Panc1 (cell line): ENCODE data around the gene MTOR.

Source experiments
- SIN3A ChIP-seq: IDR thresholded peaks from 2 replicates; pipeline ENCODE4 v1.6.1; 2012; ENCODE audit warnings: low read depth, mild to moderate bottlenecking, low read length, moderate library complexity, borderline replicate concordance; ENCODE audit not compliant: insufficient read depth
- TF ChIP-seq, protein P1 (sequence below): fragments of 450-650 bp; IDR thresholded peaks from 2 replicates; pipeline ENCODE4 v1.5.1; 2017; ENCODE audit warnings: mild to moderate bottlenecking
- TF ChIP-seq, protein P2 (sequence below), 2 experiments: IDR thresholded peaks; 2 replicates each; pipeline ENCODE4 v1.6.1; 2011 to 2012; ENCODE audit warnings: low read depth in 2 of 2, control low read depth in 1 of 2, low read length in 1 of 2, mild to moderate bottlenecking in 1 of 2, moderate library complexity in 1 of 2; ENCODE audit not compliant: insufficient read depth in 1 of 2

DNA sequence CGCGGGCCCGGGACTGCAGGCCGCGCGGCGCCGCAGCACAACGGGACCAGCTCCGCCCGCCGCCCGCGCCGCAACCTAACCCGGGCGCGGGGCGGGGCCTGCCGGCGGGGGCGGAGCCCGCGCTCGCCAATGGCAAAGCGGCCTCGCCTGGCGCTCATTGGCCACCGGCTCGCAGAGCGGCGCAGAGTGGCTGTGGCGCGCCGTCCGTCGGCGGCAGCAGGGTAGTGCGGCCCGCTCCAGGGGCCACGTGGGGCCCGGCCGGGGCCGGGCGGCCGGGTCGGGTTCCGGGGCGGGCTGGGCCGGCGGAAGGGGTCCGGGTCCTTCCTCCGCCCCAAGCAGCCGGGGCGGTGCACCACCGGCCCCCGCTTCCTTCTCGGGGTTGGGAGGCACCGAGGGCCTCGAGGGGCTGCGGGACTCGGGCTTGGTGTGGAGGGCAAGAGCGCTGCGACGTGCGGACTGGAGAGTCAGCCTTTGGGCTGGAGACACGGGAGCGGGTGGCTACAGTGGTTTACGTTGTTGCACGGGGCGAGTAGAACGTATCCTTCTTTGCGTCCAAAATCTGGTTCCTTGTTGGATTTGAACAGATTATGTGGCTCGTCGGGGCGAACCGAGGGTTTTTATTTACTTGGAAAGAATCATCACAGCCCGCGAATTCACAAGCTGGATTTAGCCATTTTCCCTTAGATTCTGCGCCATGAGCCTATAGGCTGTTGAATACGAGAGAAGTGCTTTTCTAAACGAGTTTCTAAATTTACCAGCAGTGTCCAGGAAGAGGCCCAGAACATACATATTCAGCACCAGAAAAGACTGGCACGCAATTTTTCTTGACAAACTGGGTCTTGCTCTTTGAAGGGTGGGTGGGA, 202.2 kb downstream of the MTOR start, which contains the start of gene SRM:
- TF ChIP-seq, protein P1, sequence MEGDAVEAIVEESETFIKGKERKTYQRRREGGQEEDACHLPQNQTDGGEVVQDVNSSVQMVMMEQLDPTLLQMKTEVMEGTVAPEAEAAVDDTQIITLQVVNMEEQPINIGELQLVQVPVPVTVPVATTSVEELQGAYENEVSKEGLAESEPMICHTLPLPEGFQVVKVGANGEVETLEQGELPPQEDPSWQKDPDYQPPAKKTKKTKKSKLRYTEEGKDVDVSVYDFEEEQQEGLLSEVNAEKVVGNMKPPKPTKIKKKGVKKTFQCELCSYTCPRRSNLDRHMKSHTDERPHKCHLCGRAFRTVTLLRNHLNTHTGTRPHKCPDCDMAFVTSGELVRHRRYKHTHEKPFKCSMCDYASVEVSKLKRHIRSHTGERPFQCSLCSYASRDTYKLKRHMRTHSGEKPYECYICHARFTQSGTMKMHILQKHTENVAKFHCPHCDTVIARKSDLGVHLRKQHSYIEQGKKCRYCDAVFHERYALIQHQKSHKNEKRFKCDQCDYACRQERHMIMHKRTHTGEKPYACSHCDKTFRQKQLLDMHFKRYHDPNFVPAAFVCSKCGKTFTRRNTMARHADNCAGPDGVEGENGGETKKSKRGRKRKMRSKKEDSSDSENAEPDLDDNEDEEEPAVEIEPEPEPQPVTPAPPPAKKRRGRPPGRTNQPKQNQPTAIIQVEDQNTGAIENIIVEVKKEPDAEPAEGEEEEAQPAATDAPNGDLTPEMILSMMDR: no peak
- peak; percentile 88; the same call in 1 of the 2 replicates for TF ChIP-seq SIN3A
- TF ChIP-seq, protein P2, sequence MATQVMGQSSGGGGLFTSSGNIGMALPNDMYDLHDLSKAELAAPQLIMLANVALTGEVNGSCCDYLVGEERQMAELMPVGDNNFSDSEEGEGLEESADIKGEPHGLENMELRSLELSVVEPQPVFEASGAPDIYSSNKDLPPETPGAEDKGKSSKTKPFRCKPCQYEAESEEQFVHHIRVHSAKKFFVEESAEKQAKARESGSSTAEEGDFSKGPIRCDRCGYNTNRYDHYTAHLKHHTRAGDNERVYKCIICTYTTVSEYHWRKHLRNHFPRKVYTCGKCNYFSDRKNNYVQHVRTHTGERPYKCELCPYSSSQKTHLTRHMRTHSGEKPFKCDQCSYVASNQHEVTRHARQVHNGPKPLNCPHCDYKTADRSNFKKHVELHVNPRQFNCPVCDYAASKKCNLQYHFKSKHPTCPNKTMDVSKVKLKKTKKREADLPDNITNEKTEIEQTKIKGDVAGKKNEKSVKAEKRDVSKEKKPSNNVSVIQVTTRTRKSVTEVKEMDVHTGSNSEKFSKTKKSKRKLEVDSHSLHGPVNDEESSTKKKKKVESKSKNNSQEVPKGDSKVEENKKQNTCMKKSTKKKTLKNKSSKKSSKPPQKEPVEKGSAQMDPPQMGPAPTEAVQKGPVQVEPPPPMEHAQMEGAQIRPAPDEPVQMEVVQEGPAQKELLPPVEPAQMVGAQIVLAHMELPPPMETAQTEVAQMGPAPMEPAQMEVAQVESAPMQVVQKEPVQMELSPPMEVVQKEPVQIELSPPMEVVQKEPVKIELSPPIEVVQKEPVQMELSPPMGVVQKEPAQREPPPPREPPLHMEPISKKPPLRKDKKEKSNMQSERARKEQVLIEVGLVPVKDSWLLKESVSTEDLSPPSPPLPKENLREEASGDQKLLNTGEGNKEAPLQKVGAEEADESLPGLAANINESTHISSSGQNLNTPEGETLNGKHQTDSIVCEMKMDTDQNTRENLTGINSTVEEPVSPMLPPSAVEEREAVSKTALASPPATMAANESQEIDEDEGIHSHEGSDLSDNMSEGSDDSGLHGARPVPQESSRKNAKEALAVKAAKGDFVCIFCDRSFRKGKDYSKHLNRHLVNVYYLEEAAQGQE (IDR thresholded peaks at IDR 0.05; ENCODE audit: insufficient read depth in 1 of 2, low read depth in 2 of 2, low read length in 1 of 2): no peak
